Choroid plexus epithelial cell (primary cell): ENCODE results near the gene MYO5B.

Source experiments
- DNase-seq: peaks from one replicate; pipeline ENCODE4 v3.0.0-alpha.2; 2010; ENCODE audit warnings: low read depth
- H3K4me3 ChIP-seq: 2 replicates; pipeline ENCODE4 v1.5.1; 2011; ENCODE audit warnings: low read depth, mild to moderate bottlenecking, control low read depth, low read length, moderate library complexity
- CTCF ChIP-seq: conservative IDR thresholded peaks from 2 replicates; pipeline ENCODE4 v1.5.1; 2011; ENCODE audit warnings: low read depth, mild to moderate bottlenecking, control low read depth, inconsistent platforms, low read length, moderate library complexity

MYO5B gene

GRCh38 chr18:50163505-50163904 is 31.4 kb downstream of the MYO5B start:
- H3K4me3 ChIP-seq, result no peak overlapping the region
- no peak for TF ChIP-seq CTCF
- DNase-seq, result no peak

- DNase-seq, result no peak
- no peak overlapping the region for H3K4me3 ChIP-seq
- no peak for TF ChIP-seq CTCF
These were observed 32.3 kb downstream of the MYO5B start for GRCh38 chr18:50162486-50163304.

- no peak for DNase-seq
- H3K4me3 ChIP-seq, result no peak overlapping the region
- no peak for TF ChIP-seq CTCF
These were observed 33.2 kb downstream of the MYO5B start for GRCh38 chr18:50161597-50162205.

GRCh38 chr18:50159654-50160046 is 35.3 kb downstream of the MYO5B start:
- H3K4me3 ChIP-seq, result no peak overlapping the region
- no peak for TF ChIP-seq CTCF
- DNase-seq, result no peak

GRCh38 chr18:50158866-50159653 is 35.9 kb downstream of the MYO5B start:
- DNase-seq, result no peak
- no peak for TF ChIP-seq CTCF
- H3K4me3 ChIP-seq, result no peak overlapping the region

- H3K4me3 ChIP-seq, result no peak overlapping the region
- TF ChIP-seq CTCF, result no peak
- no peak for DNase-seq
These were observed 39.5 kb downstream of the MYO5B start for GRCh38 chr18:50155406-50155805.
